NCI-H524 (cell line): ENCODE data around the gene MRNIP.
"Not testable (repeated sequence)": the region's sequence is repeated elsewhere in the genome, so short reads cannot be mapped to it uniquely, and the experiment has no call there.

Experiments used
- DNase-seq, 2 experiments: peaks; one replicate each; lab custom pipeline; 2025; lab: John Stamatoyannopoulos, UW

MRNIP gene

GRCh38 chr5:179871533-179871932 is 12.9 kb upstream of the MRNIP start:
- not testable (repeated sequence) for DNase-seq

- DNase-seq: no peak
Observed at GRCh38 chr5:179870952-179871351, 12.3 kb upstream of the MRNIP start.

GRCh38 chr5:179870403-179870903 is 11.8 kb upstream of the MRNIP start:
- peak; percentile 54 to 85 for DNase-seq

GRCh38 chr5:179869641-179870402 is 11.2 kb upstream of the MRNIP start:
- no peak for DNase-seq

- DNase-seq: no peak
Observed at GRCh38 chr5:179869101-179869500, 10.5 kb upstream of the MRNIP start.

- no peak for DNase-seq
Observed at GRCh38 chr5:179868541-179868940, 9.9 kb upstream of the MRNIP start.

- no peak for DNase-seq
Observed at GRCh38 chr5:179867476-179867875, 8.9 kb upstream of the MRNIP start.

GRCh38 chr5:179867079-179867465 is 8.5 kb upstream of the MRNIP start:
- no peak for DNase-seq

GRCh38 chr5:179866241-179867078 is 7.8 kb upstream of the MRNIP start:
- no peak for DNase-seq

GRCh38 chr5:179865491-179866240 is 7.0 kb upstream of the MRNIP start:
- DNase-seq: no peak

GRCh38 chr5:179864686-179865085 is 6.1 kb upstream of the MRNIP start:
- no peak for DNase-seq

- DNase-seq: no peak
Observed at GRCh38 chr5:179863449-179864085, 5.0 kb upstream of the MRNIP start.

- DNase-seq: no peak
Observed at GRCh38 chr5:179862891-179863290, 4.3 kb upstream of the MRNIP start.

- no peak for DNase-seq
Observed at GRCh38 chr5:179862296-179862695, 3.7 kb upstream of the MRNIP start.

- no peak for DNase-seq
Observed at GRCh38 chr5:179860301-179860700, 1.7 kb upstream of the MRNIP start.

- peak; percentile 38 to 44 for DNase-seq
Observed at GRCh38 chr5:179858241-179858585, 404 bp downstream of the MRNIP start.

GRCh38 chr5:179854356-179854755 is 4.3 kb downstream of the MRNIP start:
- no peak for DNase-seq

GRCh38 chr5:179852993-179853547 is 5.5 kb downstream of the MRNIP start:
- no peak for DNase-seq

GRCh38 chr5:179841621-179842020 is 17.0 kb downstream of the MRNIP start:
- no peak for DNase-seq

- DNase-seq: no peak
Observed at GRCh38 chr5:179840766-179841165, 17.9 kb downstream of the MRNIP start.

GRCh38 chr5:179840321-179840720 is 18.3 kb downstream of the MRNIP start:
- no peak for DNase-seq
